Esophagus muscularis mucosa (tissue), 4 donors: ENCODE data around the gene EHF. TPM values are rescaled to one million over a fixed set of nuclear protein-coding genes. Genes with fewer than 3 reads are reported as not detected.

Experiments used
- DNase-seq: peaks from one replicate; pipeline ENCODE4 v3.0.0-alpha.2; 2017; ENCODE audit errors: extremely low spot score
- H3K27ac ChIP-seq, 4 donors: fragments of 200-600 bp; sonication (generic); replicated peaks in 1 of 4; 1 replicate in 3 of 4; 2 replicates in 1 of 4; pipeline ENCODE4 v1.5.1; 2016 to 2019; ENCODE audit warnings: mild to moderate bottlenecking in 1 of 4
- H3K27me3 ChIP-seq, 4 donors: fragments of 200-600 bp; sonication (generic); one replicate each; pipeline versions ENCODE4 v1.5.1 to v1.6.0; 2016 to 2019
- H3K36me3 ChIP-seq, 4 donors: fragments of 200-600 bp; sonication (generic); one replicate each; pipeline ENCODE4 v1.5.1; 2016 to 2019
- H3K4me1 ChIP-seq, 4 donors: fragments of 200-600 bp; sonication (generic); one replicate each; pipeline ENCODE4 v1.5.1; 2016 to 2019
- H3K4me3 ChIP-seq, 4 donors: fragments of 200-600 bp; sonication (generic); 1 replicate in 2 of 4; 2 replicates in 2 of 4; pipeline ENCODE4 v1.5.1; 2016 to 2019; ENCODE audit warnings: mild to moderate bottlenecking in 4 of 4, moderate library complexity in 1 of 4
- H3K9me3 ChIP-seq, 4 donors: fragments of 200-600 bp; sonication (generic); 1 replicate in 3 of 4; 2 replicates in 1 of 4; pipeline ENCODE4 v1.5.1; 2016 to 2019
- EP300 ChIP-seq: sonication (generic); formaldehyde crosslinking; IDR thresholded peaks from one replicate; pipeline ENCODE4 v1.6.1; 2017; ENCODE audit warnings: antibody characterized with exemption
- POLR2A ChIP-seq: fragments of 450-650 bp; IDR thresholded peaks from one replicate; pipeline ENCODE4 v1.6.1; 2017; ENCODE audit warnings: antibody characterized with exemption, moderate library complexity, mild to moderate bottlenecking, low read depth
- POLR2AphosphoS5 ChIP-seq, 2 donors: sonication (generic); formaldehyde crosslinking; IDR thresholded peaks; one replicate each; pipeline ENCODE4 v1.6.1; 2017; ENCODE audit warnings: antibody characterized with exemption in 2 of 2
- WGBS: methylation state at CpG from one replicate; pipeline ENCODE4 v1.1.5; 2018; 5-methylcytosine and 5-hydroxymethylcytosine counted together
- intact Hi-C: fragments of 100-400 bp; cut with DNase I; formaldehyde crosslinking; loops from one replicate; pipeline ENCODE4 v1.15.1; 2023
- total RNA-seq, 4 donors: library from RNA; depleted of rRNA; stranded (reverse); fragments of >200 nt; gene quantifications; one replicate each; pipeline versions ENCODE4 v1.1.0 to v1.2.1, GENCODE V29; 2016
- TF ChIP-seq, protein P1 (sequence below), 3 experiments: fragments of 200-600 bp in 2 of 3; fragments of 450-650 bp in 1 of 3; sonication (generic) in 2 of 3; IDR thresholded peaks; one replicate each; pipeline ENCODE4 v1.5.1; 2017 to 2019; ENCODE audit warnings: antibody characterized with exemption in 3 of 3, mild to moderate bottlenecking in 2 of 3, moderate library complexity in 1 of 3

Gene EHF
- total RNA-seq, 4 donors from 2014 or later: 0.42 to 0.52 TPM; not detected in 2

DNA sequence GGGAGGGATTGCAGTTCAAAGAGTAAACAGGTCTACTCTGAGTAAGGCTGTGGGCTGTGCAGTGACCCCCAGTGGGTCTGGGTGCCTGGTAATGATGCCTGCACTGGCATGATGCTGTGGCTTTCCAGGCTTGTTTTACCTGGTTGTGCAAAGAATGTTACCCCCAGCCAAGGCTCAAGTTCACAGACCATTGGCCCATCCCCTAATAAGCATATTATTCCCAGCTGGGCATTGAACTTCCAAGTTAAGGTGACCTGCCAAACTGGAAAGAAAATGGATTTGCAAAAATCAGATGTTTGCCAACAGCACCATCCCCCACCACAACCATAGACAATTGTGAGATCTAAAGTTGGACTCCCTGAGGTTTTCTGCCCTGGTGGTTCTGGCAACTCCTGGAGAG lies 7.9 kb upstream of the EHF start:
- H3K9me3 ChIP-seq: no peaks in the 10 kb centered on the region
- H3K4me3 ChIP-seq: no peak overlapping the region
- TF ChIP-seq EP300: no peak
- TF ChIP-seq POLR2AphosphoS5 (IDR thresholded peaks at IDR 0.05): no peak
- no peak for TF ChIP-seq POLR2A
- TF ChIP-seq, protein P1, sequence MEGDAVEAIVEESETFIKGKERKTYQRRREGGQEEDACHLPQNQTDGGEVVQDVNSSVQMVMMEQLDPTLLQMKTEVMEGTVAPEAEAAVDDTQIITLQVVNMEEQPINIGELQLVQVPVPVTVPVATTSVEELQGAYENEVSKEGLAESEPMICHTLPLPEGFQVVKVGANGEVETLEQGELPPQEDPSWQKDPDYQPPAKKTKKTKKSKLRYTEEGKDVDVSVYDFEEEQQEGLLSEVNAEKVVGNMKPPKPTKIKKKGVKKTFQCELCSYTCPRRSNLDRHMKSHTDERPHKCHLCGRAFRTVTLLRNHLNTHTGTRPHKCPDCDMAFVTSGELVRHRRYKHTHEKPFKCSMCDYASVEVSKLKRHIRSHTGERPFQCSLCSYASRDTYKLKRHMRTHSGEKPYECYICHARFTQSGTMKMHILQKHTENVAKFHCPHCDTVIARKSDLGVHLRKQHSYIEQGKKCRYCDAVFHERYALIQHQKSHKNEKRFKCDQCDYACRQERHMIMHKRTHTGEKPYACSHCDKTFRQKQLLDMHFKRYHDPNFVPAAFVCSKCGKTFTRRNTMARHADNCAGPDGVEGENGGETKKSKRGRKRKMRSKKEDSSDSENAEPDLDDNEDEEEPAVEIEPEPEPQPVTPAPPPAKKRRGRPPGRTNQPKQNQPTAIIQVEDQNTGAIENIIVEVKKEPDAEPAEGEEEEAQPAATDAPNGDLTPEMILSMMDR (IDR thresholded peaks at IDR 0.05): no peak
- H3K27me3 ChIP-seq: no peaks in the 10 kb centered on the region
- H3K27ac ChIP-seq: no peak overlapping the region
- intact Hi-C loops: no loop called here
- H3K36me3 ChIP-seq: no peaks in the 10 kb centered on the region
- no peaks in the 10 kb centered on the region for H3K4me1 ChIP-seq
- DNase-seq: no peak

DNA sequence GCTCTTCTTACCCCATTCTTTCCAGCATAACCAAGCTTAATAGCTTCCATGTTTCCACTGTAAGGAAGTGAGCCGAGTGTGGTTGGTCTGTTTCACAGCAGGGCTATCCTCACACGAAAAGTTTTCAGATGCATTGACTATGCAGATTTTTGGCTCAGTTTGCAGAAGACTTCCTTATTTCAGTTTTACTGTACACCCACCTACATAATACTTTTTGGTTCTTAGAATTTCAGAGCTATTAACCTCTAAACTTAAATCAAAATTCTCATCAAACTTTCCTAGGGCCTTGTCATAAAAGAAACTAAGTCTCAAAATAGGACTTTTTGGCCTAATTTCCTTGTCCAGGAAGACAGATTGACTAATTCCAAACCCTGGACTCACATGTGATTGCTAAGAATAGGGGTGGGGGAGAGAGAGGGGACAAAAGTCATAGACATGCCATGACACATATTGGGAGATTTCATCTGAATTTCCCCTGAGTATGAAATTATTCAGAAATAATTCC lies 7.3 kb upstream of the EHF start:
- TF ChIP-seq EP300 (no peak), POLR2A (no peak)
- no peak overlapping the region for H3K27ac ChIP-seq

DNA sequence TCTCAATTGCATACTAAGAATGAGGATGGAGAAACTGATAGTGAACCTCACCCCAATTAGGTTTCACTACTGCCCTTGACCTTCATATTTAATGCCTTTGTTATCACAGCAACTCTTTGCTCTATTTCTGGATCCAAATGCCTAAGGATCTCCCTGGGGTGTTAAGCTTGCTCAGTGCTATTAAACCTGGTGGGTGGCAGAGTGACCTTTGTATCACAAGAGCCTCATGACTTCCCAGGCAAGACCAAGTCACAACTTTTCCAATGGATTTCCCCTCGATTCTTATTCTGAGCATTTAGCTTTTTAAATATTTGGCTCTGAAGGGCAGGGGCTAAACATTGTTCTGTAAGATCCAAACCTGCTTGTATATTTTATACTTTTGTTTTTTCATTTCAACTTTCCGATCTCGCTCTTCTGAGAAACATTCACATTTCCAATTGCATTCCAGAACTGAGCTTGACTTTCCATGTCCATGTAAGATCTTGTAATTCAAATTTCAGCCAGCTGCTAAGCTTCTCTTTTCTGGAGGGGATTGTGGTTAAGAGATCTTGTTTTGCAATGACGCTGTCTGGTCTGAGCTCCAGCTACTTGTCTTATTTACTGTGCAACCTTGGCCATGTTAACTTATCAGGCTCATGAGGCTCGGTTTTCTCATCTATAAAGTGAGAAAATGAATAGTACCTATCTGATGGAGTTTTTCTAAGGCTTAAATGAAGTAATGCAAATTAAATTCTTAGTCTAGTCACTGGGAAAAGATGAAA lies 6.4 kb upstream of the EHF start:
- no peaks in the 10 kb centered on the region for H3K4me1 ChIP-seq
- H3K36me3 ChIP-seq: no peaks in the 10 kb centered on the region
- H3K9me3 ChIP-seq: no peaks in the 10 kb centered on the region
- H3K4me3 ChIP-seq: no peak overlapping the region
- TF ChIP-seq EP300 (no peak), POLR2A (no peak), POLR2AphosphoS5 (IDR thresholded peaks at IDR 0.05) (no peak)
- TF ChIP-seq, protein P1 (IDR thresholded peaks at IDR 0.05): no peak
- intact Hi-C loops: no loop called here
- no peaks in the 10 kb centered on the region for H3K27me3 ChIP-seq
- no peak for DNase-seq
- no peak overlapping the region for H3K27ac ChIP-seq
- WGBS: 63% methylated on average over 5 of the region's 5 CpGs

More for the DNA sequence above, 7.3 kb upstream of the EHF start:
- H3K4me1 ChIP-seq: no peaks in the 10 kb centered on the region
- no peaks in the 10 kb centered on the region for H3K36me3 ChIP-seq
- 66% methylated on average over 2 of the region's 2 CpGs for WGBS
- intact Hi-C loops: no loop called here
- H3K9me3 ChIP-seq: no peaks in the 10 kb centered on the region
- no peaks in the 10 kb centered on the region for H3K27me3 ChIP-seq
- no peak for DNase-seq
- H3K4me3 ChIP-seq: no peak overlapping the region

DNA sequence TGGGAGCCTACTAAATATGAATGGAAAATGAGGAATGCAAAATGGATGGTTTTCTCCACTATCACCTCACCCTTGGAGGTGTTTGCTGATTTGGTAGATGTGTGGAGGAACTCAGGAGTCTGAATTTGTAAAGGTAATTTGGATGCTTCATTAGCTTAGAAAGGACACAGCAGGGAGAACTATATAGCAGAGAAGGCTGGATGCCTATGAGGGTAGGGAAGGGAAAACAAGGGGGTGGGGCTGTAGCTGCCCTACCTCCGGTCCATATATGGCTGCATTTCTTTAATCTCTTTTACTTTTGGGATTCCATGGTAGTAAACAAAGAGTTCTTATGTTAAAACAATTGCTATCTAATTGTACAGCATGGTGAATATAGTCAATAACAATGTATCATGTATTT lies 4.8 kb upstream of the EHF start:
- Histone ChIP-seq H3K27me3 (no peaks in the 10 kb centered on the region), H3K4me3 (no peak overlapping the region), H3K27ac (no peak overlapping the region), H3K36me3 (no peaks in the 10 kb centered on the region), H3K4me1 (no peaks in the 10 kb centered on the region), H3K9me3 (no peaks in the 10 kb centered on the region)
- no peak for TF ChIP-seq POLR2A
- DNase-seq: no peak
- intact Hi-C loops: no loop called here
- 88% methylated on average over 1 of the region's 1 CpG for WGBS

DNA sequence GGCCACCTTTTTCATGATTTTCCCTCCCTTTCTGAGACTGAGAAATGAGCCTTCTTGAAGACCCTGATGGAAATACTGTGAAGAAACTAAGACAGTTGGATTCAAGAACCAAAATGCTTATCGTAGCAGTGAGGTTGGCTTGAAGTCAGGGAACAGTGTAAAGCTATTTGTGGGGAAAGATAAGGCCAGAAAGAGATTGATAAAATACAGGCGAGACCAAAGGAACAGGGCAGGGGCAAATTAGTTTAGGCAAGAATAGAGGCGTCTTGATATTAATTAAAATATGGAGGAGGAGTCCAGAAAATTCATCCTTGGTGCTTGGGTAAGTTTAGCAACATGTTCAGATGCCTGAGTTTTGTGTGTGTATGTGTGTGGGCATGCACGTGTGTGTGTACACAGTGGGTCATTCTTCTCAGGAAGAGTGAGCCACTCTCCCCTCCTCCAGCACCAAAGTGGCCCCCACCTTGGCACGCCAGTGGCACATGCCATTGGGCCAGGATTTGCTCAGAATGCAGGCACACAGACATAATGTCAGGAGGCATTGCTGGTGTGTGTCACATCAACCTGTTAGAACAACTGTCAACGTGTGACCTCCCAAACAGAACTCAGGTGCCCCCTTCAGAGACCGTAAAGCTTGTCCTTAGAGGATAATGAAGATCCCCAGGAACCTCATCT lies 3.9 kb upstream of the EHF start:
- no peaks in the 10 kb centered on the region for H3K36me3 ChIP-seq
- TF ChIP-seq EP300 (no peak), POLR2A (no peak), POLR2AphosphoS5 (IDR thresholded peaks at IDR 0.05) (no peak)
- TF ChIP-seq, protein P1 (IDR thresholded peaks at IDR 0.05): no peak
- no peak overlapping the region for H3K27ac ChIP-seq
- 77% methylated on average over 7 of the region's 7 CpGs for WGBS
- no peak for DNase-seq
- no peaks in the 10 kb centered on the region for H3K9me3 ChIP-seq
- intact Hi-C loops: no loop called here
- no peaks in the 10 kb centered on the region for H3K4me1 ChIP-seq
- H3K4me3 ChIP-seq: no peak overlapping the region
- H3K27me3 ChIP-seq: no peaks in the 10 kb centered on the region
